HG03045 (cell line): ENCODE results near the gene FAM110A.
"Not testable (repeated sequence)": the region's sequence is repeated elsewhere in the genome, so short reads cannot be mapped to it uniquely, and the experiment has no call there.

Experiments used
- ATAC-seq: cut with Tn5 transposase; IDR thresholded peaks from one replicate; pipeline ENCODE4 v1.9.1; 2021; ENCODE audit warnings: mild to moderate bottlenecking, moderate library complexity; ENCODE audit not compliant: unreplicated experiment

The FAM110A gene

GRCh38 chr20:841568-842546 lies 8.3 kb downstream of the FAM110A start:
- ATAC-seq: no peak

GRCh38 chr20:842547-842940 lies 9.0 kb downstream of the FAM110A start:
- no peak for ATAC-seq

- ATAC-seq: no peak
Measured at GRCh38 chr20:843912-844311, 10.4 kb downstream of the FAM110A start.

- ATAC-seq: peak; percentile 97
Measured at GRCh38 chr20:844473-845225, 11.1 kb downstream of the FAM110A start.

GRCh38 chr20:845226-845868 lies 11.8 kb downstream of the FAM110A start:
- no peak for ATAC-seq

GRCh38 chr20:845941-846893 lies 12.7 kb downstream of the FAM110A start:
- no peak for ATAC-seq

GRCh38 chr20:846894-847278 lies 13.4 kb downstream of the FAM110A start:
- no peak for ATAC-seq

- ATAC-seq: no peak
Measured at GRCh38 chr20:848193-848592, 14.7 kb downstream of the FAM110A start.

GRCh38 chr20:848731-849130 lies 15.2 kb downstream of the FAM110A start:
- not testable (repeated sequence) for ATAC-seq

- ATAC-seq: no peak
Measured at GRCh38 chr20:853406-853996, 20.0 kb downstream of the FAM110A start.

- no peak for ATAC-seq
Measured at GRCh38 chr20:854601-855000, 21.1 kb downstream of the FAM110A start.

- ATAC-seq: no peak
Measured at GRCh38 chr20:855466-856360, 22.2 kb downstream of the FAM110A start.

GRCh38 chr20:856361-856775 lies 22.9 kb downstream of the FAM110A start:
- ATAC-seq: no peak

- no peak for ATAC-seq
Measured at GRCh38 chr20:858011-858410, 24.5 kb downstream of the FAM110A start.

- ATAC-seq: no peak
Measured at GRCh38 chr20:859751-860231, 26.3 kb downstream of the FAM110A start.

GRCh38 chr20:860891-861290 lies 27.4 kb downstream of the FAM110A start:
- ATAC-seq: no peak

GRCh38 chr20:865440-865839 lies 31.9 kb downstream of the FAM110A start:
- no peak for ATAC-seq

- ATAC-seq: no peak
Measured at GRCh38 chr20:868279-868678, 34.8 kb downstream of the FAM110A start.

- no peak for ATAC-seq
Measured at GRCh38 chr20:869606-870005, 36.1 kb downstream of the FAM110A start.
